Embryonic facial prominence (tissue), 1 donor: ENCODE measurements around the gene RNASE8.

Experiments
- DNase-seq: peaks from one replicate; pipeline ENCODE4 v3.0.0-alpha.2; 2016; ENCODE audit errors: extremely low spot score

RNASE8 gene

GRCh38 chr14:21091821-21092272 is 34.2 kb downstream of the RNASE8 start:
- no peak for DNase-seq

- no peak for DNase-seq
These were observed 34.8 kb downstream of the RNASE8 start for GRCh38 chr14:21092273-21093011.

GRCh38 chr14:21093018-21093417 is 35.4 kb downstream of the RNASE8 start:
- DNase-seq = no peak

- DNase-seq = no peak
These were observed 36.4 kb downstream of the RNASE8 start for GRCh38 chr14:21093769-21094681.

- DNase-seq = no peak
These were observed 38.0 kb downstream of the RNASE8 start for GRCh38 chr14:21095430-21096205.

- no peak for DNase-seq
These were observed 38.8 kb downstream of the RNASE8 start for GRCh38 chr14:21096438-21096837.

- DNase-seq = no peak
These were observed 39.5 kb downstream of the RNASE8 start for GRCh38 chr14:21096978-21097635.

- DNase-seq = no peak
These were observed 40.0 kb downstream of the RNASE8 start for GRCh38 chr14:21097636-21098075.

GRCh38 chr14:21098076-21098891 is 40.7 kb downstream of the RNASE8 start, which contains the start of gene ZNF219:
Gene ZNF219 (minus strand): TSS chr14:21098655. CDS start chr14:21093591, 5,064 bp downstream.
- DNase-seq = no peak

- DNase-seq = no peak
These were observed 41.4 kb downstream of the RNASE8 start for GRCh38 chr14:21098892-21099595.

- DNase-seq = no peak
These were observed 42.0 kb downstream of the RNASE8 start for GRCh38 chr14:21099596-21099985.

- DNase-seq = no peak
These were observed 43.3 kb downstream of the RNASE8 start, which contains the start of gene TMEM253 for GRCh38 chr14:21100931-21101330. Gene TMEM253 (plus strand): TSS chr14:21101066. CDS start chr14:21101344, 278 bp downstream.

- DNase-seq = no peak
These were observed 44.3 kb downstream of the RNASE8 start for GRCh38 chr14:21101802-21102413.

GRCh38 chr14:21102521-21103410 is 45.1 kb downstream of the RNASE8 start:
- no peak for DNase-seq

GRCh38 chr14:21103411-21103709 is 45.7 kb downstream of the RNASE8 start:
- no peak for DNase-seq

GRCh38 chr14:21103710-21104447 is 46.3 kb downstream of the RNASE8 start:
- peak; percentile 91 for DNase-seq

GRCh38 chr14:21104448-21105060 is 46.9 kb downstream of the RNASE8 start:
- peak; percentile 79 for DNase-seq
